CD4-positive, alpha-beta T cell treated with Interferon alpha-2 for 1 hour (primary cell): ENCODE measurements around the gene WDR91.
A peak's percentile ranks its signal among the peaks of the same experiment; 100 is the strongest.
"Not testable (repeated sequence)": the region's sequence is repeated elsewhere in the genome, so short reads cannot be mapped to it uniquely, and the experiment has no call there.

Experiments used
- DNase-seq, 2 donors: peaks; one replicate each; pipeline ENCODE4 v3.0.0-alpha.2; 2020 to 2022

The WDR91 gene

GRCh38 chr7:135211179-135211945 lies at the start of gene WDR91:
WDR91 (minus strand) TSS chr7:135211526; CDS start chr7:135211502, 24 bp downstream.
- peak; percentile 97 to 98 for DNase-seq

GRCh38 chr7:135260470-135260869 lies 49.1 kb upstream of the WDR91 start:
- no peak for DNase-seq

DNA sequence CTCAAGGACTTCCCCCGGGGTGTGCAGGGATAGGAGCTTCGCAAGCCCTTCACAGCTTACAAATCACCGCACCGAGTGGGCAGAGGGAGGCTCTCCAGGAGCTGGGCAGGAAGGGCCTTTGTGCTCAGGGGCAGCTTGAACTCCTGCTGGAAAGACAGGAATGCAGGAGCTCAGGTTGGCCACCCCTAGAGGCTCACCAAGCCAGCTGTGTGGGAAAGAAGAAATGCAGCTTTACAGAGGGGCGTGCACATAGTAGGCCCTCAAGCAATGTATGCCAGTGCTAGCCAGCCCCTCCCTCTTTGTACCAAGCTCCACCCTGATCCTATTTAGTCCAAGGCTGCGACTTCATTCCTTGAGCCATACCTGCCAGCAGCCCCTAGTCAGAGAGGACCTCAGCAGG lies 48.4 kb upstream of the WDR91 start:
- DNase-seq, result no peak

DNA sequence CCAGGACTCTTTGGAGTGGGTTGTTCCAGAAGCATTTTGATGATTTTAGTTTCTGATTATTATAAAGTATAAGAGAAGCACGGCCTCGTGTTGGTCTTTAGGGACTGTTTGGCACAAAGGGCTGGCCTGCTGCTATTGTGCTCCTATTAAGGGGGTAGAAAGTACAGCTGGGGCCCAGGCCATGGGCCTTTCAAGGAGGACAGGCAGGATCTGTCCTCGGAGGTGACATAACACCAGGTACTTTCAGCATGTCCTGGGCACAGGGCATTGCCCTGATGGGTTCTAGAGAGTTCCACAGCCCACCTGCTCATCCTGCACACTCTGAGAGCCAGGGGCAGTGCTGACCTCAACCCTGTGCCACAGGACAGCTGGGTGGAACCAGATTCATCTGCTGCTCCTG lies 47.3 kb upstream of the WDR91 start:
- no peak for DNase-seq

DNA sequence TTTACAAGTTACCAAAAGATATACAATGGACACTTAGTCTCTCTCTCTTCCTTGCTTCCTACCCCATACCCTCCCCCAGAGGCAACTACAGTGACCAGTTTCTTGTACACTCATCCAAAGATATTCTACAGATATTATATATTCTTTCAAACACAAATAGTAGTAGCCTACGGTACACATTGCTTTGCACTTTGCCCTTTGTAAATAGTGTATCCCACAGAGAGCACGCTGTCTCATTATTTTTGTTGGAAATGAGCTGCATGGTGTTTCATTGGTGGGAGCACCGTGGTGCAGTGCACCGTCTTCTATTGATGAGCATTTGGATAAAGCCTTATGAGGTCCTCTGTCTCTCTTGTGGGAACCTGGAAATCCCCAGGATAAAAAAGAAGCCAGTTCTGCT lies 46.5 kb upstream of the WDR91 start:
- DNase-seq, result no peak

GRCh38 chr7:135253851-135254771 lies 42.8 kb upstream of the WDR91 start:
- DNase-seq, result peak; percentile 2 to 24

DNA sequence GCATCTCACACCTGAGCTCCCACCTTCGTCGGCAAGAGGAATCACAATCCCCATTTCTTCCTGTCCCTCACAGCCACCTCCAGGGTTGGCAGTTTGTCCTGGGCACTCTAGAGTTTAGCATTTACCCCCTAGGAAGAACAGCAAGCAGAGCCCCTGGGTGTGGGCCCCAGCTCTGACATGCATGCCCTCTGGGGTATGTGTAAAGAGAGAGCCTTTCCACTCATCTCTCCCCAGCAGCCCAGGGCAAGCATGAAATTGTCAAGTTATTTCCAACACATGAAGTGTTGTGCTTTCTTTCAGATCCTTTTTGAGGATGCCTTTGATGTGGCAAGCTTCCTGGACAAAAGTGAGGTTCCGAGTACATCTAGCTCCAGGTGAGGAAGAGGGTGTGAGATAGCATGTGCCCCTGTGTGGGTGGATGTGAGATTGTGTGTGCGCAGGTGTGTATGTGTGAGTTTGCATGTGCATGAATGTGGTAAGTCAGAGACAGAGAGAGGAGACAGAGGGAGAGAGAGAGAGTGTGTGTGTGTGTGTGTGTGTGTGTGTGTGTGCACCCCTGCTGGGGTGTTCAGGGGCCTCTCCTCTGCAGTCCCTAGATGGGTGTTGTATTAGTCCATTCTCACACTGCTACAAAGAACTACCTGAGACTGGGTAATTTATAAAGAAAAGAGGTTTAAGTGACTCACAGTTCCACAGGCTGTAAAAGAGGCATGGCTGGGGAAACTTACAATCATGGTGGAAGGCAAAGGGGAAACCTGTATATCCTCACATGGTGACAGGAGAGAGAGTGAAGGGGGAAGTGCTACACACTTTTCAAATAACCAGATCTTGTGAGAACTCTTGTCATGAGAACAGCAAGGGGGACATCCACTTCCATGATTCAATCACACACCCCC lies 40.4 kb upstream of the WDR91 start:
- DNase-seq, result no peak

- no peak for DNase-seq
These were observed 37.2 kb upstream of the WDR91 start for GRCh38 chr7:135248546-135248945.

- no peak for DNase-seq
These were observed 36.6 kb upstream of the WDR91 start for GRCh38 chr7:135247746-135248471.

GRCh38 chr7:135246191-135246825 lies 35.0 kb upstream of the WDR91 start:
- DNase-seq, result no peak

- DNase-seq, result no peak
These were observed 34.2 kb upstream of the WDR91 start for GRCh38 chr7:135245226-135246190.

DNA sequence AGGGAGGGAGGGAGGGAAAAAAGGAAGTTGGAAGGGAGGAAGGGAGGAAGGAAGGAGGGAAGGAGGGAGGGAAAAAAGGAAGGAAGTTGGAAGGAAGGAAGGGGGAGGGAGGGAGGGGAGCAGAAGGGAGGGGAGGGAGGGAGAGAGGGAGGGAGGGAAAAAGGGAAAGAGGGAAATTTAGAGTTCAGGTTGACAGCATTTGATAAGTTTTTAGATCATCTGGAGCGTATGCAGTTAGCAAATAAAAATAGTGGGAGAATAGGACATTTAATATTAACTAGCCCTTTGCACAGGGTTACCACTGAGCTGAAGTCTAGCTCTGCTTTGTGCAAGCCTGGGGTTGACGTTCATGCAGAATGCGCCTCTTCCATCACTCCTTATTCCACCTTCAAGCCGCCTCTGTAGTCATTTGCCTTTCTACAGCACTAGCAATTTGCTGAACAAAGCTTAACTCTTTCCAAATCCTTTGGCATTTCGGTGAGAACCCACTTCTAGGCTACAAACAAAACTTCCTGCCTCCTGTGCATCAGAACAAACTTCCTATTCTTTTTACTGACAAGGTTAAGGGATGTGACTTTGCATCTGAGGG lies 30.9 kb upstream of the WDR91 start:
- no peak for DNase-seq

GRCh38 chr7:135240441-135240840 lies 29.1 kb upstream of the WDR91 start:
- no peak for DNase-seq

DNA sequence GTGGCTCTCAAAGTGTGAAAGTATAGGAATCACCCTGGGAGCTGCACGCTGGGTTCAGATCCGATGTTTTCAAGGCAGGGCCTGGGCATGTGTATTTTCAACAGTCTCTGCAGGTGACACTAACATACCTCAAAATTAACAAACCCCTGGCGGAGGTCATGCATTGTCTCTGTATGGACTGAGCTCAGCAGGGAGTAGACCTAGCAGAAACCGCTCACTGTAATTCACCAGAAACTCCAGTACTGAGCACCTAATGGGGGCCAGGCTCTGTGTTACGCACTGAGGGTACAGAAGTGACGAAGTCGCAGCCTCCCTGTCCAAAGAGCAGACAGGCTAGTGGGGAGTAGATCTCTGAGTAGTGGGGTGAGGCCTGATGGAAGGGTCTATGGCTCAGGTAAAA lies 27.9 kb upstream of the WDR91 start:
- no peak for DNase-seq

- DNase-seq, result no peak
These were observed 26.9 kb upstream of the WDR91 start for GRCh38 chr7:135238112-135238744.

GRCh38 chr7:135236727-135237126 lies 25.4 kb upstream of the WDR91 start:
- DNase-seq, result no peak

DNA sequence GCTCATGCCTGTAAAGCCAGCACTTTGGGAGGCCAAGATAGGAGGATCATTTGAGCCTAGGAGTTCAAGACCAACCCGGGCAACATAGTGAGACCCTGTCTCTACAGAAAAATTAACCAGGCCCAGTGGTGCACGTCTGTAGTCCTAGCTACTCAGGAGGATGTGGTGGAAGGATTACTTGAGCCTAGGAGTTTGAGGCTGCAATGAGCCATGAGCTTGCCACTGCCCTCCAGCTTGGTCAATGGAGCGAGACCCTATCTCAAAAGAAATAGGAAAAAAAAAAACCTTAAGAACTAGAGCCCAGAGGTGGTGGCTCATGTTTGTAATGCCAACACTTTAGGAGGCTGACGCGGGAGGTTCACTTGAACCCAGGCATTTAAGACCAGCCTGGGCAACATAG lies 24.5 kb upstream of the WDR91 start:
- no peak for DNase-seq

DNA sequence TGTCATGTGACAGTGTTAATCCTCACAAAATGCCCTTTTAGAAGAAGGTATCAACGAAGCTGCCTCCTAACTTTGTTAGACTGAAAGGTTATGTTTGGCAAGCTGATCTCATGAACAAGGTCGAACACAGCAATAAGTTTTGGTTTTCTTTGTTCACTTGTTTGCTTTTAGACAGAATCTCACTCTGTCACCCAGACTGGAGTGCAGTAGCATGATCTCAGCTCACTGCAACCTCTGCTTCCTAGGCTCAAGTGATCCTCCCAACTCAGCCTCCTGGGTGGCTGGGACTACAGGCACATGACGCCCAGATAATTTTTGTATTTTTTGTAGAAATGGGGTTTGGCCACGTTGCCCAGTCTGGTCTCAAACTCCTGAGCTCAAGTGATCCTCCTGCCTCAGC lies 23.4 kb upstream of the WDR91 start:
- no peak for DNase-seq

DNA sequence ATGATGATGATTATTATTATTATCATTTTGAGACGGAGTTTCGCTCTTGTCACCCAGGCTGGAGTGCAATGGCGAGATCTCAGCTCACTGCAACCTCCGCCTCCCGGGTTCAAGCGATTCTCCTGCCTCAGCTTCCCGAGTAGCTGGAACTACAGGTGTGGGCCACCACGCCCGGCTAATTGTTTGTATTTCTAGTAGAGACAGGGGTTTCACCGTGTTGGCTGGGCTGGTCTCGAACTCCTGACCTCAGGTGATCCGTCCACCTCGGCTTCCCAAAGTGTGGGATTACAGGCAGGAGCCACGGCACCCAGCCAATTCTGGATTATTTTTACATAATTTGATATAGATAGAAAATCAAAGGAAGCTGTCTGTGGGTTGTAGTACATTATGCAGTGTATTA lies 22.8 kb upstream of the WDR91 start:
- not testable (repeated sequence) for DNase-seq

DNA sequence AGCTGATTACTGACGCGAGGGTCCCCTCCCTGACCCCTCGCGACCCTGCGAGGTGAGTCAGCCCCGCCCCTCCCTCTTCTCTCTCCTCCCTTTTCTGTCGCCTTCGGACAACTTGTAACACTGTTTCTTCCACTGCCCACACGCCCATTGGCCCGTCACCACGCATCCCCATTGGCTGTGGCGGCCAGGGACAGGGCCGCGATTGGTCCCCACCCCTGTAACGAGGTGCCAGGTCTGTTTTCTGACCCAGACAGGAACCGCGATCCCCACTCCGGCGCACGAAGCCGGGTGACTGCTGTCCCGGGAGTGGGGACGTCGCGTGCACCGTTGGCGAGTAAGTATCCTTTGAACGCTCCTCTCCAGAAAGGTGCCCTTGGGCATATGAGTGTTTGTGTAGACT lies 22.2 kb upstream of the WDR91 start, which contains the start of gene STRA8:
STRA8 (plus strand) TSS at position 269 of the 400 bp plus-strand sequence. CDS start 6,687 bp downstream, outside the sequence.
- DNase-seq, result no peak
